Glutamatergic neuron (in vitro differentiated cells): Measurements from ENCODE around the gene CCNB1IP1. TPM values are rescaled to one million over a fixed set of nuclear protein-coding genes. Genes with fewer than 3 reads are reported as not detected.
A peak's percentile ranks its signal among the peaks of the same experiment; 100 is the strongest.
"Not testable (repeated sequence)": the region's sequence is repeated elsewhere in the genome, so short reads cannot be mapped to it uniquely, and the experiment has no call there.

Experiments used
- DNase-seq: peaks from one replicate; pipeline ENCODE4 v3.0.0; 2022
- H3K27ac Mint-ChIP-seq: one replicate; pipeline ENCODE4 v1.8.0; 2020; ENCODE audit warnings: mild to moderate bottlenecking, mixed read lengths, inconsistent platforms; ENCODE audit not compliant: unreplicated experiment
- H3K27me3 Mint-ChIP-seq: one replicate; pipeline ENCODE4 v1.8.0; 2020; ENCODE audit warnings: mild to moderate bottlenecking, moderate library complexity, mixed read lengths, inconsistent platforms; ENCODE audit not compliant: unreplicated experiment
- H3K36me3 Mint-ChIP-seq: one replicate; pipeline ENCODE4 v1.8.0; 2020; ENCODE audit warnings: mild to moderate bottlenecking, mixed read lengths, inconsistent platforms; ENCODE audit not compliant: unreplicated experiment
- H3K4me1 Mint-ChIP-seq: one replicate; pipeline ENCODE4 v1.8.0; 2020; ENCODE audit warnings: mild to moderate bottlenecking, low read depth, mixed read lengths, inconsistent platforms; ENCODE audit not compliant: unreplicated experiment
- H3K4me3 Mint-ChIP-seq: one replicate; pipeline ENCODE4 v1.8.0; 2020; ENCODE audit warnings: mild to moderate bottlenecking, mixed read lengths, inconsistent platforms; ENCODE audit not compliant: unreplicated experiment
- H3K9me3 Mint-ChIP-seq: one replicate; pipeline ENCODE4 v1.8.0; 2020; ENCODE audit warnings: mild to moderate bottlenecking, moderate library complexity, mixed read lengths, inconsistent platforms; ENCODE audit not compliant: unreplicated experiment
- total RNA-seq: library from RNA; stranded (reverse); fragmentation: NEBNext Ultra II Directional; extraction: Animal tissue kit (Norgen Biotek cat#: 25700); gene quantifications from one replicate; pipeline ENCODE4 v1.2.1, GENCODE V29; 2021; ENCODE audit not compliant: unreplicated experiment
- TF ChIP-seq, protein P1 (sequence below): fragments of 200-600 bp; sonication (generic); IDR thresholded peaks from one replicate; pipeline ENCODE4 v1.5.0; 2021; ENCODE audit not compliant: partially characterized antibody, unreplicated experiment

CCNB1IP1 gene
- total RNA-seq, 1 donor from 2014 or later, result 95.8 TPM

DNA sequence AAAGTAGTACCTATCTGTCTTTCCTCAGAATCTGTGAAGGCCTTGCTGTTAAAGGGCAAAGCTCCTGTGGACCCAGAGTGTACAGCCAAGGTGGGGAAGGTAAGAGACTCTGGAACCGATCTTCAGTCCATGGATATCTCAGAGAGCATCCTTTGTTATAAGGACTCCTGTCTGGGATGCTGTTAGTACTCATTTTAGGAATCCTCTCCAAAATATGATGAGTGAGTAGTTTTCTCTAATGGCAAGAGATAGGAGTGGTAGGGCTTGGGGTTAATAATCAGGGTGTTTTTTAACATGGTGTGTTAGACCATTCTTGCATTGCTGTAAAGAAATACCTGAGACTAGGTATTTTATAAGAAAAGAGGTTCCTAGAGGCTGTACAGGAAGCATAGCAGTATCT lies 12.3 kb upstream of the CCNB1IP1 start:
- Mint-ChIP-seq H3K27ac (no peak overlapping the region), H3K4me1 (peaks cover 2% of the 10 kb centered on the region), H3K9me3 (peaks cover 7% of the 10 kb centered on the region), H3K4me3 (no peak overlapping the region), H3K36me3 (no peaks in the 10 kb centered on the region), H3K27me3 (peaks cover 11% of the 10 kb centered on the region)
- TF ChIP-seq, protein P1, sequence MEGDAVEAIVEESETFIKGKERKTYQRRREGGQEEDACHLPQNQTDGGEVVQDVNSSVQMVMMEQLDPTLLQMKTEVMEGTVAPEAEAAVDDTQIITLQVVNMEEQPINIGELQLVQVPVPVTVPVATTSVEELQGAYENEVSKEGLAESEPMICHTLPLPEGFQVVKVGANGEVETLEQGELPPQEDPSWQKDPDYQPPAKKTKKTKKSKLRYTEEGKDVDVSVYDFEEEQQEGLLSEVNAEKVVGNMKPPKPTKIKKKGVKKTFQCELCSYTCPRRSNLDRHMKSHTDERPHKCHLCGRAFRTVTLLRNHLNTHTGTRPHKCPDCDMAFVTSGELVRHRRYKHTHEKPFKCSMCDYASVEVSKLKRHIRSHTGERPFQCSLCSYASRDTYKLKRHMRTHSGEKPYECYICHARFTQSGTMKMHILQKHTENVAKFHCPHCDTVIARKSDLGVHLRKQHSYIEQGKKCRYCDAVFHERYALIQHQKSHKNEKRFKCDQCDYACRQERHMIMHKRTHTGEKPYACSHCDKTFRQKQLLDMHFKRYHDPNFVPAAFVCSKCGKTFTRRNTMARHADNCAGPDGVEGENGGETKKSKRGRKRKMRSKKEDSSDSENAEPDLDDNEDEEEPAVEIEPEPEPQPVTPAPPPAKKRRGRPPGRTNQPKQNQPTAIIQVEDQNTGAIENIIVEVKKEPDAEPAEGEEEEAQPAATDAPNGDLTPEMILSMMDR, result no peak
- DNase-seq, result no peak

DNA sequence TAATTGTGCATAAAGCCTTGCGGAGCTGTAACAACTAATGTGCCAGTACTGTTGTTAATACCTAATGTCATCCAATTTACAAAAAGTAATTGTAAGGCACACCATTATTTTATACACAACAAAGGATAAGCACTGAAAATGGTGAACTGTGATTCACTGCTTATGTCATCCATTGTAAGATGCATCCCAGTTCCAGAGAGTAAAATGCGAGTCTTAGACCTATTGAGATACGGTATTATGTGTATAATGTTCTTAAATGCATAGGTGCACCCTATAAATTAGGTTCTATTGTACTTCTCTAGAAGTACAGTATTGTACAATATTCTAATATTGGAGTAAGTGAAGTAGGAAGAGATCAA lies 10.8 kb upstream of the CCNB1IP1 start:
- peaks cover 2% of the 10 kb centered on the region for H3K4me1 Mint-ChIP-seq
- peaks cover 8% of the 10 kb centered on the region for H3K9me3 Mint-ChIP-seq
- peak overlapping the region; percentile 90 for H3K27ac Mint-ChIP-seq
- H3K36me3 Mint-ChIP-seq, result no peaks in the 10 kb centered on the region
- DNase-seq, result no peak
- TF ChIP-seq, protein P1, result no peak
- H3K27me3 Mint-ChIP-seq, result peaks cover 11% of the 10 kb centered on the region
- peak overlapping the region; percentile 92 for H3K4me3 Mint-ChIP-seq

DNA sequence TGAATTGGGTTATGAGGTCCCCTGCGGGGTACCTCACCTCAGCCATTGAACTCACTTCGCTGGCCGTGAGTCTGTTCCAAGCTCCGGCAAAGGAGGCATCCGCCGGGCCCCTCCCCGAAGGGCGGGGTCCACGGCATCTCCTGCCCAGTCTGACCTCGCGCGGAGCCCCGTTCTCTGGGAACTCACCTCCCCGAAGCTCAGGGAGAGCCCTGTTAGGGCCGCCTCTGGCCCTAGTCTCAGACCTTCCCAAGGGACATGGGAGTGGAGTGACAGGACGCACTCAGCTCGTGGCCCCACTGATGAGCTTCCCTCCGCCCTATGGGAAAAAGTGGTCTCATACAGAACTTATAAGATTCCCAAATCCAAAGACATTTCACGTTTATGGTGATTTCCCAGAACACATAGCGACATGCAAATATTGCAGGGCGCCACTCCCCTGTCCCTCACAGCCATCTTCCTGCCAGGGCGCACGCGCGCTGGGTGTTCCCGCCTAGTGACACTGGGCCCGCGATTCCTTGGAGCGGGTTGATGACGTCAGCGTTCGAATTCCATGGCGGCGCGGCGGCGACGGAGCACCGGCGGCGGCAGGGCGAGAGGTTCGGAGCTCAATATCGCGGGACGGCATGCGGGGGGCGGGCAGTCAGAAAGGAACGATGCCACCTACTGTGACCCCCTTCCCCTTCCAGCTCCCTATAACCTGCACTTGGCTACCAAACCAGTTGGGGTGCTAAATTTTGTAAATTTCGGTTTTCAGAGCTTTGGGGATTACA lies 10.2 kb upstream of the CCNB1IP1 start, which contains the start of gene PARP2:
Gene PARP2, plus strand, starts transcription at position 544 of the 770 bp plus-strand sequence. Its CDS starts 7 bp downstream, at position 551.
- peaks cover 11% of the 10 kb centered on the region for H3K27me3 Mint-ChIP-seq
- H3K4me3 Mint-ChIP-seq, result peak within 1 kb of the TSS; percentile 92
- H3K9me3 Mint-ChIP-seq, result peaks cover 8% of the 10 kb centered on the region
- TF ChIP-seq, protein P1, result no peak
- peak within 1 kb of the TSS; percentile 90 for H3K27ac Mint-ChIP-seq
- peaks cover 2% of the 10 kb centered on the region for H3K4me1 Mint-ChIP-seq
- no peaks in the 10 kb centered on the region for H3K36me3 Mint-ChIP-seq
- peak; percentile 98 for DNase-seq

DNA sequence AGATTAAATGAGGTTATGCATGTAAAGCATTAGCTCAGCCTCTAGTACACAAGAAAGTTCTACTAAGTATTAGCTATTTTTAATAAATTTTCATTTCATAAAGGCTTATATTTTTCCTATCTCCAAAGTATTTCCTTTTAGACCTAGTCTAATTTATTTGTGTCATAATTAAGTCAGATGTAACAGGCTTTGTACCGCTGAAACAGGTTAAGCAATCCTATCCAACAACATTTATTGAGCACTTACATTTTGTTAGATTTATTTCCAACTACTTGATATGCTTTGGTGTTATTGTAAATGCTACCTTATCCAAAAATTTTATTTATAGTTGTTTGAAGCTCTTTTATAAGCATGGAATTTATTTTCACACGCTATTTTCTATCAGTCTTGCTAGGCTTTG lies 8.6 kb upstream of the CCNB1IP1 start:
- TF ChIP-seq, protein P1, result no peak
- H3K9me3 Mint-ChIP-seq, result peaks cover 8% of the 10 kb centered on the region
- H3K27me3 Mint-ChIP-seq, result peaks cover 11% of the 10 kb centered on the region
- H3K36me3 Mint-ChIP-seq, result no peaks in the 10 kb centered on the region
- no peak for DNase-seq
- peaks cover 2% of the 10 kb centered on the region for H3K4me1 Mint-ChIP-seq
- H3K4me3 Mint-ChIP-seq, result peak overlapping the region; percentile 92
- no peak overlapping the region for H3K27ac Mint-ChIP-seq

DNA sequence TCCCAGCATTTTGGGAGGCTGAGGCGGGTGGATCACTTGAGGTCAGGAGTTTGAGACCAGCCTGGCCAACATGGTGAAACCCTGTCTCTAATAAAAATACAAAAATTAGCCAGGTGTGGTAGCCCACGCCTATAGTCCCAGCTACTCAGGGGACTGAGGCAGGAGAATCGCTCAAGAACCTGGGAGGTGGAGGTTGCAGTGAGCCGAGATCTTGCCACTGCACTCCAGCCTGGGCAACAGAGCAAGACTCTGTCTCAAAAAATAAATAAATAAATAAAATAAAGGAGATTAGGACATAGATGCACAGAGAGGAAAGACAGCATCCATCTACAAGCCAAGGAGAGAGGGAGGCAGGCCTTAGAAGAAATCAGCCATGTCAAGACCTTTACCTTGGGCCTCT lies 8.0 kb upstream of the CCNB1IP1 start:
- H3K9me3 Mint-ChIP-seq, H3K4me1 Mint-ChIP-seq, H3K36me3 Mint-ChIP-seq, DNase-seq, H3K4me3 Mint-ChIP-seq, H3K27ac Mint-ChIP-seq: not testable (repeated sequence)
- peaks cover 11% of the 10 kb centered on the region for H3K27me3 Mint-ChIP-seq
